GM21786 (cell line): ENCODE results near the gene BMP2K.

ENCODE experiments used
- ATAC-seq: cut with Tn5 transposase; IDR thresholded peaks from one replicate; pipeline ENCODE4 v1.9.1; 2021; ENCODE audit not compliant: unreplicated experiment

Gene BMP2K

GRCh38 chr4:78923464-78924312, 147.5 kb downstream of the BMP2K start:
- peak; percentile 77 for ATAC-seq

GRCh38 chr4:78926826-78927225, 150.7 kb downstream of the BMP2K start:
- ATAC-seq, result no peak

GRCh38 chr4:78928835-78929234, 152.7 kb downstream of the BMP2K start:
- no peak for ATAC-seq

GRCh38 chr4:78930016-78930629, 154.0 kb downstream of the BMP2K start:
- no peak for ATAC-seq

GRCh38 chr4:78936989-78937388, 160.8 kb downstream of the BMP2K start:
- ATAC-seq, result no peak

DNA sequence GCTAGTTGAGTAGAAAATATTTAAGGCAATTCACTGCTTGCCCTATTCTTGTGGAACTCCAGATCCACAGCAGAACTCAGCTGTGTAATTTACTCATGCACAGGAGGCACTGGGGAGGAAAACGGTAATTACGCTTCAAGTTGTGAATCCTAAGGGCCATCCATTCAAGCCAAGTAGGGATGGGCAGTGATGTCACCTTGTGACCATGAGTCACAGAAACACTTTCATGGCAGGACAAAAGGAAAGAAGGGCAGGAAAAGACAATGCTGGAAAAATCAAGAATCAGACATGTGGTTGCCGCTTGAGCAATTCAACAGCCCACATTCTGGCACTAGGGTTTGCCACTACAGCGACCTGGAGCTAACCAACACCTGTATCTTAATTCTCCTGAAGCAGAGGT, 161.7 kb downstream of the BMP2K start:
- ATAC-seq, result no peak

GRCh38 chr4:78938474-78938867, 162.3 kb downstream of the BMP2K start:
- ATAC-seq, result no peak

DNA sequence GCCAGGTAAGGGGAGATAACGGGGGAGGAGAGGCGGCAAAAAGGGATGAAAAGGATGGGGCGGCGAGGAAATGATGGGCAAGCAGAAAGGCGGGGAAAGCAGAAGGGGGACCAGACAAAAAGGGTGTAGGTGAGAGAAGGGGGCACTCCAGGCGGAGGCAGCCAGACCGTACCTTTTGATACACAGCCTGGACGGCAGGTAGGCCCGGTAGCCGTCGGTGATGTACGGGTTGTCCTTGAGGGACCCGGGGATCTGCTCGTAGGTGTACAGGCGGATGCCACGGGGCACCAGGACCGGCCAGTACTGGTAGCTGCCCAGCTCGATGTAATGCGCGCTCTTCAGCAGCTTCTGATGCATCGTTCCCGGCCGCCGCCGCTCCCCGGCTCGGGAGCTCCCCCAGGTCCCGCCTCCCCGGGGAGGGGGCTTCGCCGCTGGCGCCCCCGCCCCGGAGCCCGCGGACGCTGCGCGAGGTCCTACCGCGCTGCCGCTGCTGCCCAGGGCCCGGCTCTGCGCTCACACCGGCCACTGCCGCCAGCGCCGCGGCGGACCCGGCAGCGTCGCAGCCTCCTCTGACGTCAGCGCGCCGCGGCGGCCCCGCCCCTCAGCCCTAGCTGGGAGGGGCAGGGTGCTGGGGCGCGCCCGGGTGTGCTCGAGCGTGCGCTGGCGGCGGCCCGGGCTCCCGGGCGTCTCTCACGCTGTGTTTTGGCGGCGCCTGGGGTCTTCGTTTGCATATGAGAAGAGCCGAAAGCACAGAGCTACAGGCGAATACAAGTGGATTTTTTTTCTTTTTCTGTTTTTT, 162.9 kb downstream of the BMP2K start, which contains the start of gene PAQR3:
Gene PAQR3 (minus strand): TSS at position 571 of the 799 bp plus-strand sequence. CDS start 214 bp downstream, at position 357.
- ATAC-seq, result peak; percentile 97

- ATAC-seq, result peak; percentile 19
These were observed 163.5 kb downstream of the BMP2K start for GRCh38 chr4:78939667-78940008.

GRCh38 chr4:78940752-78941151, 164.6 kb downstream of the BMP2K start:
- ATAC-seq, result no peak

GRCh38 chr4:78944381-78944780, 168.2 kb downstream of the BMP2K start:
- no peak for ATAC-seq

DNA sequence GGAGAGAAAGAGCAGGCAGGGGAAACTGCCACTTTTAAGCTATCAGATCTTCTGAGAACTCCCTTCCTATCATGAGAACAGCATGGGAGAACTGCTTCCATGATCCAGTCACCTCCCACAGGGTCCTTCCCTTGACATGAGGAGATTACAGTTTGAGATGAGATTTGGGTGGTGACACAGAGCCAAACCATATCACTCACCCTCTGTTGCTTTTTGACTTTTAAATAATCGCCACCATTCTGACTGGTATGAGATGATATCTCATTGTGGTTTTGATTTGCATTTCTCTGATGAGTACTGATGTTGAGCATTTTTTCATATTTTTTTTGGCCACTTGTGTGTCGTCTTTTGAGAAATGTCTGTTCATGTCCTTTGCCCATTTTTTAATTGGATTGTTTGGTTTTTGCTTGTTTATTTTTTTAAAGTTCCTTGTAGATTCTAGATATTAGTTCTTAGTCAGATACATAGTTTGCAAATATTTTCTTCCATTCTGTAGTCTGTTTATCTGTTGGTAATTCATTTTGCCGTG, 169.6 kb downstream of the BMP2K start:
- no peak for ATAC-seq

GRCh38 chr4:78949735-78950134, 173.6 kb downstream of the BMP2K start:
- no peak for ATAC-seq

DNA sequence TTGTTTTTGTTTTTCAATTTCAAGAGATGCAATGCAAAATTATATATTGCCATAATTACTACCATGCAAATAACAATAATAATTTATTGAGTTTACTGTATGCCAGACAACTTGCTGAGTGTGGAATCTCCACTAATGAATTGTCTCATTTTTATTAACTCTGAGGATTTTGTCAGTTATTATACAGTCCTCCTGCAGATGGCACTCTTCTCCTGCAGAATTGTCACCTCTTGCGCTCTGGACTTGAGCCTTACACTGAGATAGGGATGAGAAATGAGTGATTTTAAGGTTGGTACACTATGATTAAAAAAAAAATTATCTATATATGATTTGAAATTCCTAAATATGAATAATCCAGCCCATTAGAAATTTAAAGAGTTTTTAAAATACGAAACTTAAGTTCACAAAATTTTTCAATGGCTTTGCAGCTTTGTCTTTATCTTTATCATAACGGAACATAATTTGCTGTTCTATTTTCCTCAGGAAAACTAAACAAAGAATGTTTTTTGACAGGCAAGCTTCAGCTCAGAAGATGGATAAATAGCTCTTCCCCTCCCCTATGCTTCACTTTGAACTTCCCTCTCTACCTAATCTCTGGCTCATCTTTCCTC, 175.8 kb downstream of the BMP2K start:
- no peak for ATAC-seq

GRCh38 chr4:78953231-78953630, 177.1 kb downstream of the BMP2K start:
- no peak for ATAC-seq

DNA sequence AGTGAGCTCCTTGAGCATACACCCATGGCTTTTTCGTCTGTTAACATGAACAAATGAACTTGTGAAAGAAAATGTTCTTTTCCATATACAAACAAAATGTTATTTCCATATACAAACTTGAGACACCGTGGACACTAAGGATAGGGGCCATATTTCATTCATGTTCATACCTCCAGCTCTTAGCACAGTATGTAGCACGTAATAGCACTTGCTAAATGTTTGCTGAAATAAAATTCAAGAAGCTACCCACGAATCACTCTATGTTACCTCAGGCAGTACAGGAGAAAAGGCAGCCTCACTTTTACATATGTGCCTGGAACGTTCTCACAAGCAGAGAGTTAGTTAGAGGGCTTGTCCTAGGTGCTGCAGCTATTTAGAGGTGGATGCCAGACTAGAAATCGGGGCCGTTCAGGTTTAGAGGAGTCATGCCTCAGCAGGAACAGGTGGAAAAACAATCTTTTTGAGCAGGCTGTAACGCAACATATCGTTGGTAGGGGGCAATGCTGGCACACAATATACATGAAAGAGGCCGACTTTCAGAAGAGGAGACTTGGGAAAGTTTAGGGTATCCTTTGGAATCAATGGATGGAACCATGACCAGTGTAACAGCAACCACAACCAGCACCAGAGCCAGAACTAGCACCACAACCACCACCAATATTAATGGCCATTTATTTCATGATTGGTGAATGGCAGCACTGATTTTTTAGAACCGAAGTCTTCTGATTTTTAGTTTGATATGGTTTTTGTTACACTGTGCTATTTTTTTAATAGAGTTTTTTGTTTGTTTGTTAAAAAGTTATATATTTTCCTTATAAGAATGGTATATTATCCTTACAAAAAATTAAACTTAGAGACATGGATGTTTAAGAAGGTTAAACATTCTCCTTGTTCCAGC, 177.9 kb downstream of the BMP2K start:
- no peak for ATAC-seq

DNA sequence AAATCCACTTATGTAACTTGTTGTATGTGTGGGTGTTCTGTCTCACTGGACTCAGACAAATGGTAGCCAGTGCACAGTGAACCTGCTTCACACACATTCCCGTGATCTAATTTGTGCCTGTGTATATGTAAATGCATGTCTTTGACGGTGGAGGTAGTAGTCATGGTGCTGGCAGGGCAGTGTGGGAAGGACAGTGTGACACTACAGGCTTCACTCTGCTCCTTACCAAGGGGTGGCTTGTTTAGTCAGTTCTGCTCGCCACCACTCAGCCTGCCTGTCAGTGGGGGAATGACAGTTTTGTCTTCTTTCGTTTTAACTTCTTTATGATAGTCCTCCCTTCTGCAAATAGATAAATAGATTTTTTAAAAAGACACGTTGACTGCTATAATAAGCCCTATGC, 180.8 kb downstream of the BMP2K start:
- no peak for ATAC-seq

DNA sequence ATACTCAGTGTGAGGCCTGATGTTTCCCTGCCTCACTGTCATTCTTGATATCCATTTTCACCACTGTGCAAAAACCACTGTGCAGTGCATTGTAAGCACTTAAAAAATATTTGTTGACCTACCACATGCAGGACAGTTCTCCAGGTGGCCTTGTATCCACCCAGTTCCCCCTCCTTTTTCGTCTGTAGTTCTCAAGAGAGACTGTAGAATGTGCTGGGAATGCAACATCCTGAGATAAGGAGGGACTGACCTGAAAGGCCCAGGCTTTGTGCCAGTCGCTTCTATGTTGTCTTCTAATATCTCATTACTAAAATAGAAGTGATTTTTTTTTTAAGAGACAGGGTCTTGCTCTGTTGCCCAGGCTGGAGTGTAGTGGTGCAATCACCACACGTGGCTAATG, 184.8 kb downstream of the BMP2K start:
- ATAC-seq, result no peak
